Measurements from ENCODE around the gene ST6GAL1.
"Not testable (repeated sequence)": the region's sequence is repeated elsewhere in the genome, so short reads cannot be mapped to it uniquely, and the experiment has no call there.

ST6GAL1 gene

GRCh38 chr3:186971106-186971505, 40.8 kb downstream of the ST6GAL1 start:
- not testable (repeated sequence) for DNase-seq

- DNase-seq = no peak
Observed at GRCh38 chr3:186971578-186971977, 41.3 kb downstream of the ST6GAL1 start.

GRCh38 chr3:186973702-186974101, 43.4 kb downstream of the ST6GAL1 start:
- no peak for DNase-seq

GRCh38 chr3:186974824-186975313, 44.5 kb downstream of the ST6GAL1 start:
- no peak for DNase-seq

GRCh38 chr3:186975726-186976125, 45.4 kb downstream of the ST6GAL1 start:
- no peak for DNase-seq

- no peak for DNase-seq
Observed at GRCh38 chr3:186976837-186977750, 46.8 kb downstream of the ST6GAL1 start.

- DNase-seq = no peak
Observed at GRCh38 chr3:186978712-186979111, 48.4 kb downstream of the ST6GAL1 start.

GRCh38 chr3:186979852-186980251, 49.5 kb downstream of the ST6GAL1 start:
- no peak for DNase-seq

- DNase-seq = no peak
Observed at GRCh38 chr3:186980989-186981388, 50.7 kb downstream of the ST6GAL1 start.

GRCh38 chr3:186983659-186984058, 53.3 kb downstream of the ST6GAL1 start:
- DNase-seq = no peak

- DNase-seq = no peak
Observed at GRCh38 chr3:186984064-186984463, 53.7 kb downstream of the ST6GAL1 start.

- no peak for DNase-seq
Observed at GRCh38 chr3:186985661-186986364, 55.5 kb downstream of the ST6GAL1 start.

- DNase-seq = no peak
Observed at GRCh38 chr3:186986406-186986805, 56.1 kb downstream of the ST6GAL1 start.

- DNase-seq = no peak
Observed at GRCh38 chr3:186986816-186987215, 56.5 kb downstream of the ST6GAL1 start.

GRCh38 chr3:186988806-186989205, 58.5 kb downstream of the ST6GAL1 start:
- no peak for DNase-seq

GRCh38 chr3:186989429-186989828, 59.1 kb downstream of the ST6GAL1 start:
- DNase-seq = no peak

GRCh38 chr3:186990277-186990676, 60.0 kb downstream of the ST6GAL1 start:
- DNase-seq = no peak

GRCh38 chr3:186990878-186991308, 60.6 kb downstream of the ST6GAL1 start:
- no peak for DNase-seq

GRCh38 chr3:186991470-186991869, 61.1 kb downstream of the ST6GAL1 start:
- DNase-seq = no peak

GRCh38 chr3:186992096-186992495, 61.8 kb downstream of the ST6GAL1 start:
- not testable (repeated sequence) for DNase-seq

- DNase-seq = no peak
Observed at GRCh38 chr3:186993210-186993782, 63.0 kb downstream of the ST6GAL1 start.

GRCh38 chr3:186994000-186994955, 64.0 kb downstream of the ST6GAL1 start:
- DNase-seq = no peak
